GM21381 (cell line): ENCODE measurements around the gene TRIP4.
"Not testable (repeated sequence)": the region's sequence is repeated elsewhere in the genome, so short reads cannot be mapped to it uniquely, and the experiment has no call there.

Source experiments
- ATAC-seq: cut with Tn5 transposase; IDR thresholded peaks from one replicate; pipeline ENCODE4 v1.9.1; 2021; ENCODE audit warnings: mild to moderate bottlenecking, moderate library complexity; ENCODE audit not compliant: unreplicated experiment

Gene TRIP4

DNA sequence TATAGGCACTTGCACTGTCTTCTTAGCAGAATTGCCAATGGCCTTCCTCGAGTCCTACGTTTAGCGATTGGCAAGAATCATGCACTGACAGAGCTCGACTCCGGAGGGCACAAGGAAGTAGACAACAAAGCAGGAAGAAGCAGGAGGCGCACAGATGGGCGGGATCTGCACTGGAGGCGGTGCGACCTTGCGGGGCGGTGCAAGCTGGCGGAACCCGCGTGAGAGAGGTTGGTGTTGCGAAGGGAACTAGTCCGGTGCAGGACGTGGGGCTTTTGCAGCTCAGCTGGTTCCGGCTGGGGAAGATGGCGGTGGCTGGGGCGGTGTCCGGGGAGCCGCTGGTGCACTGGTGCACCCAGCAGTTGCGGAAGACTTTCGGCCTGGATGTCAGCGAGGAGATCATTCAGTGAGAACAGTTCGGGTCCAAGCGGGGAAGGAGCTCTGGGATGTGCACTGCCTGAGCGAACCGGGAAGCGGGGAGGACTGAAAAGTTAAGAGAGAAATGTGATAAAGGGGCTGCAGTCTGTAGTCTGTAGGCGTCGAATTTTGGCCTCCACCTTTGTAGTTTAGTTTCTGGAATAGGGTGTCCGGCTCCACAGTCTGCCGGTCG, at the start of gene TRIP4:
Gene TRIP4, plus strand, starts transcription at position 275 of the 607 bp plus-strand sequence. Its CDS starts 28 bp downstream, at position 303.
- ATAC-seq = peak; percentile 98

DNA sequence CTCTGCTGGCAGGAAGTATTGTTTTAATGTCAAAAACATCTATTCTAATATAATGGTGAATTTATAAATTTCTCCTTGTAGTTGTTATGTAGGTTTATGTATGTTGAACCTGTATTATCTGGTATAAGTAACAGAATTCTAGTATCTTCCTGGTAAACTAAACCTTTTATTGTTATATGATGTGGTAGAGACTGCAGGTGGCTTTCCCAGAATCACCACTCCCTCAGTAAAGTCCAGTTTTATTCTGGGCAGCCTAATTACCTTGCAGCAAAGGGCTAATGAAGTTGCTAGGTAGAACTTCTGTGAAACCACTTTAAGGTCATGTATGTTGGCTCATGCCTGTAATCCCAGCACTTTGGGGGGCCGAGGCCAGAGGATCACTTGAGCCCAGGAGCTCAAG, 47.3 kb upstream of the TRIP4 start:
- no peak for ATAC-seq

DNA sequence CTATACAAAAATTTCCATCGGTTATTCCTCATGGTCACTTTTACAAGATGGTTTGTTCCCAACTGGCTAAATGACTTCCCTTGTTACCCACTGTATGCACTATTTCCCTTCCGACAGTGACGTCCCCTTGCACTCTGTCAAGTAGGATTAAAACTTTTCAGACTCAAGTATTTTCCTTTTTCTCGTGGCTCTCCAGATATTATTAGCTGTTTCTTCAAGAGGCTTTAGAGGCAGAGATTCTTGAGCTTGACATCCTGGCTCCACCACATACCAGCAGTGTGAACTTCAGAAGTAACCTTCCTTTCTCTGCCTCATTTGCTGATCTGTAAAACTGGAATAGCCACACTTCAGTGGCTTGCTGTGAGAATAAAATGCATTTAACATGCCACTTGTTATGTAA, 45.7 kb upstream of the TRIP4 start:
- no peak for ATAC-seq

DNA sequence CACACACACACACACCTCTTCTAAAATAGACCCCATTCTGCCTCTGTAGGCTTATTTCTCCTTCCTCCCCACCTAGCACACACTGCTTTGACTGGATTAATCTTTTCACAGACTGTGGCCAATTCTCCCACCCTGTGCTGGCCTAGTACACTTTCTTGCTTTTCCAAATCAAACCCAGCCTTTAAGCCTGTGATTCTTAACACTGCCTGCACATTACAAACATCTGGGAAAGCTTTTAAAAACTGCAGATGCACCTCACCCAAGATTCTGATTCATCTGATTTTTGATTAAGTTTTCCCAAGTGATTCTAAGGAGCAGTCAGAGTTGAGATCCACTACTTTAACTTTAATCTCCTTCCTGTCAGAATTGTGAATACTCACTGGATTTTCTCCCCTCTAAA, 44.4 kb upstream of the TRIP4 start:
- ATAC-seq = no peak

DNA sequence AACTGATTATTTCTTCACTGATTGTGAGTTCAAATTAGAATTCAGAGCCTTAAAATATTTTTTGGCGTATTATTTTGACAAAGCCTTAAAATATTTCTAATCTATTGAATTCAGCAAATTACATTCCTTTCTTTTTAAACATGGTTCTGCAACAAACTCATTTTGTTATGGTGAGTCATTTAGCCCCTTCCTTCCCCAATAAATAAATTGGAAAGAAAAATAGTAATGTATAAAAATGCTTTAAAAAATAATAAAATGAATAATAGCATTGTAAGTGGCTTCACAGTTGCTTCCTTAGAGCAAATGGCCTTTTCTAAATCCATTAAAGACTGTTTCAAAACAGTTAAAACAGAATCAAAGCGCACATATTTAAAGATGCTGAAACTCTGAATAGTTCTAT, 43.8 kb upstream of the TRIP4 start:
- no peak for ATAC-seq

DNA sequence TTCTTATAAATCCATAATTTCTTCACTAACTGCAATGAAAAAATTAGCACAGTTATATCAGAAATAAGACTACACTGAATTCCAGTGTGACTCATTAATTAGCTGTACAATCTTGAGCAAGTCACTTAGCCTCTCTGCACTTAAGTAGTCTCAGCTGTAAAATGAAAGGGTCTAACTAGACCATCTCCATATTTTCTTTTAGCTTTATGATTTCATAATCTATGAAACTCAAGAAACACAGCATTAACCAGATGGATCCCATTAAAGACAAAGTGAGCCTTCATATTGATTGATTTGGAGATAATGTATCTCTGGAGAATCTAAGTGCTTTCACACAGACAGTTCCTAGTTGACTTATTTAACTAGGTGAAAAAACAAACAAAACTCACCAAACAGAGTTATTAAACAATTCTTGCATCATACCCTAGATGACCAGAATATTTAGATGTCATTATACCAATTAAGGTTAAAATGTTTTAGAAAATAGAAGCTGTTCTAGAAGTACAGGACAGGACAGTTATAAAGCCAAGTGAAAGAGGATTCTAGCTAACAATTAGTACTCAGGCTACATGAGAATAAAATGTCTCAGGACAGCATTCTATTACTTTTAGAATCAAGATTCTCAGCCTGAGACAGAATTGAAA, 42.9 kb upstream of the TRIP4 start:
- ATAC-seq = no peak

DNA sequence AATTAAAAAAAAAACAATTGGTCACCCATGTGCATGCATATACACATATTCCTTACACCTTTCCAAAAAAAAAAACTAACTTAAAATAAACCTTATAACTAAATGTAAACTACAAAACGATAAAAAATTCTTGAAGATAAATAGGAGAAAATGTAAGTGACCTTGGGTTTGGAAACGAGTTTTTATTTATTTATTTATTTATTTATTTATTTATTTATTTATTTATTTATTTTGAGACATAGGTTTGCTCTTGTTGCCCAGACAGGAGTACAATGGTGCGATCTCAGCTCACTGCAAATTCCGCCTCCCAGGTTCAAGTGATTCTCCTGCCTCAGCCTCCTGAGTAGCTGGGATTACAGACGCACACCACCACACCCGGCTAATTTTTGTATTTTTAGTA, 41.4 kb upstream of the TRIP4 start:
- not testable (repeated sequence) for ATAC-seq

DNA sequence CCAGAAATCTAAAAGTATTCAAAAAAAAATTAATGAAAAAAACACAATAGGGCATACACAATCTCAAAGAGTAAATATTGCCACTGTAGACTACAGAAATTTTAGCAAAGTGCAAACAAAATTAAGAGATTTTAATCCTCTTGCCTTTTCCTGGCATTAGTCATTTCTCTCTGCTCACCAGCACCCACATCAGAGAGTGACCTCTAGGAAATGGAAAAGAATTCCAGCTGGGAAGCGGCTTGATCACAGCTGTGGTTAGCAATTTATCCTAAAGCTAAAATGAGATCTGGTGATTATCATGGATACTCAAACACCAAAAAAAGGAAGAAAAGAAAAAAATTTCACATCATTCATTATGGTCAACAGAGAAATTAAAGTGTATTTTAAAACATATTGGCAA, 39.2 kb upstream of the TRIP4 start:
- no peak for ATAC-seq

DNA sequence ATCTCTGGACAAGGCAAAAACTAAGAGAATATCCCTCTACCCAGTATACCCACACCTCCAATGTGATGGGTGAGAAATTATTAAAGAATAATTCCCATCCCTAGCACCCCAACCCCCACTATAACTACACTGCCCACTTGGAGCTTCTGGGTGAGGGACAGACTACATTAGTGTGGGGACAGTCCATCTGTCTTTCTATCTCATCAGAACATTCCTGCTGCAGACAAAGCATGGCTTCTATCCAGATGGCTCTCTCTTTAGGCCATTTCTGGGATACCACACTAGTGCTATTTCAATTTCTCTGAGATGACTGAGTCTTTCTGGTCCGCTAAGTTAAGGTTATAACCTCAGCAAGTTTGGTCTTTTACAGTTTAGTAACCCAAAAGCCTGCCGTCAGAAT, 38.3 kb upstream of the TRIP4 start:
- ATAC-seq = no peak

DNA sequence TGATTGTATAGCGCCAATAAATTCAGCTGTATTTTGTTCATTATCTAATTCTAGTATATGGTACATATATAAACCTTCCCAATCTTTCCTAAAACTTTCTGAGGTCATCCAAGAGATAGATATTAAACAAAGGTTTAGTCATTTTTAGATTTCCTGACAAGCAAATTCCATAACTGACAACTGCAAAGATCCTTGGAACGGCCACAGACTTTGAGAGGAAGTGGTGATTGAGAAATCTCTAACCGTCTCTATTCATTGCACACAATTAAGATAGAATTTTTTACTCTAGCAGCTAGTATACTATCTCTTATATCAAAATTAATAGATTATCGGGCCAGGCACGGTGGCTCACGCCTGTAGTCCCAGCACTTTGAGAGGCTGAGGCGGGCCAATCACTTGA, 36.4 kb upstream of the TRIP4 start:
- no peak for ATAC-seq

DNA sequence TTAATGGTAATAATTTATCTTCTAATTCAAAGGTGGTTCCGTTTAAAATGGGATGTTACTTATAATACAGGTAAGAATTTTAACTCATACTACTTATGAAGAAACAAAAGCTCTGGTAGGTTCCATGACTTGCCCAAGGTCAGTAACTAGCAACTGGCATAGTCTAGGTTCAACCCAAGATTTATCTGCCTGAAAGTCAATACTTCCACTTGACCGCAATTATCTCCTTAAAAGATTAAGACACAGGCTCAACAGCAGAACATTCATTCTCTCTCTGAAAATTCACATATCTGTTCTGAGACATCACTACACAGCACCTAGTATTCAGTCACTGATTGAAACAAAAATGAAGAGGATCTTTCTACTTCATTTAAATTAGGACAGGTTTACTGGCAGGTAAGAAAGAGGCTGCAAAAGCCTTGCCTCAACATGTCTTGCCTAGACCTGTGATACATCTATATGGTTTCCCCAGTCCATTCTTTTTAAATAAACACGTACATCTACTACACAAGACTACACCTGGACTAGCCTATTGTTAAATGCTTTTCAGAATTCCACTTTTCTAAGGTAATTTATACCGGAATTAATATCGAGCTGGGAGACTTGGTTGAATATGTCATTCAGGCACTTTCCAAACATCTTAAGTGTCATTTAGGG, 32.8 kb upstream of the TRIP4 start:
- no peak for ATAC-seq

DNA sequence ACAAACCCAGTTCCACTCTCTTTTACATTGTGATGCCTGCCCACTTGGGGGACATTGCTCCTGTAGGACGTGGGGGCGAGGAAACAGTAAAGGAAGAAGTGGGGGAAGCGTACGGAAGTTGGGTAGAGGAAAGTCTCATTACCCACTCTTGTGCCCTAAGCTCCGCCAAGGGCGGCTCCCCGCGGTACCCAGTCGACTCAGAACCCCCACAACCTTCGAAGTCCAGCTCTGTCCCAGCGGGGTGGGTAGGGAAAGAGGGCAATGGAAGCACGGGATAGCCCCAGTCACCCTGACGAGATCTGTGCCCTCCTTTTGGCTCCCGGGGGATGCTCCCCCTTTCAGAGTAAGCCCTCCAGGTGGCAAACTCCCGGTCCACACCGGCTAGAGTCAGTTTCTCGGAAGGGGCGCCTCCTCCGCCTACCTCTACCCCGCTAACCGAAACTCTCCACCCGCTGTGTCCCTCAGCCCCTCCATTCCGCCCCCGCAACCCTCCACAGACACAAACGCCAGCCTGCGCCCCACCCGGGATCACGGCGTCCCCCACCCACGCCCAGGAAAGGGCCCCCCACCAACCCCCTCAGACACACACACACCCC, 32.2 kb upstream of the TRIP4 start:
- ATAC-seq = peak; percentile 21

DNA sequence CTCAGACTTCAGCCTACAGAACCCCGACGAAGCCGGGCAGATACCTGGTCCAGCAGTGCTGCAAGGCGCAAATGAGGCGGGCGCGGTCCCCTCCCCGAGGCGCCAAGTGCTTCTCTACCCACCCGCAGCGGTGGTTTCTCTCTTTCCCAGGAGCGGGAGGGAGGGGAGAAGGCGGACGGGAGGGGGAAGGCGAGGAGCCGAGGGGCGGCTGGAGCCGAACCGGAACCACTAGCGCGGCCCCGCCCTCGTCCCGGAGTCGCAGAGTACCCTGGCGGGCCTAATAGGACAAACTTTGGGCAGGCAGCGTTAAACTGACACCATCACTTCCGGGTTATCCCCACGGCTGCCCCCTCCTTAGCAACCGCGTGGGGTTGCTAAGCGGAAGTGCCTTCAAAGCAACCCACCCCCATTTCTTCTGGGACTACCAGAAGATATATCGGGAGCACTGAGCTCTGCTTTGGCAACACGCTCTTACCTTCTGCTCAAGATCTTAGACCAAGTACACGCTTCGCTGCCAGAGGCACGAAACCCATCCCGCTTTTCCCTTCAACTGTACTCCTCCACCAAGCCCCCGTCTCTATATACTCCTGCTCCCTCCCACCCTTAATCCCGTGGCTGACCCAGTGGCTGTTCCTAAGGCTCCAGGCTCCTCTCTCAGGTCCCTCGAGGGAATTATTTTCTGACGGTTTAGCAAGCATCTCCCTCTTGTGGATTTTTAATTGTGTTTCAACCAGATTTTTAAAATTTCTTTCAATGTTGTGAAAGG, 31.5 kb upstream of the TRIP4 start, which contains the start of gene CSNK1G1:
Gene CSNK1G1, minus strand, starts transcription at position 230 of the 766 bp plus-strand sequence. CDS start 55,674 bp downstream, outside the sequence.
- ATAC-seq = peak; percentile 97

DNA sequence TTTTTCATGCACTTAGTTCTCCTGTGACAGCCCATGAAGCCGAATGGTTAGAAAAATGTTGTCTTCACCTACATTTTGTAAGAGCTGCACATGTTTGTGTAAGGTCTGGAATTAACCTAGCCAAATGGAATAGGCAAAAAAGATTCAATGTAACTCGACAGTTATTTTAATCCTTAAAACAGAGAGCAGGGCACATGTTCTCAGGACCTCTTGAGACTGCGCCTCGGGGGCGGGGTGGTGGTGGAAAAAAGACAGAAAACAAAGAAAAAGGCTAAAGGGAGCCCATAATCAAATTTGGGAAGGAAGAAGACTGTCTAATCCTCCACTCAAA, 31.0 kb upstream of the TRIP4 start:
- ATAC-seq = no peak

DNA sequence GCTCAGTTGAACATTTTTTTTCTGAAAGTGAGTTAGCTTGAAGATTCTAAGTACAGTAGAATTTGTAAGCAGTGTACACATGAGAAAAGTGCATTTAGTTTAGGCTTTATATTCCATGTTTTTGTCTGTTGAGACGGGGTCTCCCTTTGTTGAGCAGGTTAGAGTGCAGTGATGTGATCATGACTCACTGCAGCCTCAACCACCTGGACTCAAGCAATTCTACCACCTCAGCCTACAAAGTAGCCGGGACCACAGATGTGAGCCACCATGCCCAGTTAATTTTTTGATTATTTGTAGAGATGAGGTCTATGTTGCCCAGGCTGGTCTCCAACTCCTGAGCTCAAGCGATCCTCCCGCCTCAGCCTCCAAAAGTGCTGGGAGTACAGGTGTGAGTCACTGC, 26.4 kb upstream of the TRIP4 start:
- no peak for ATAC-seq

DNA sequence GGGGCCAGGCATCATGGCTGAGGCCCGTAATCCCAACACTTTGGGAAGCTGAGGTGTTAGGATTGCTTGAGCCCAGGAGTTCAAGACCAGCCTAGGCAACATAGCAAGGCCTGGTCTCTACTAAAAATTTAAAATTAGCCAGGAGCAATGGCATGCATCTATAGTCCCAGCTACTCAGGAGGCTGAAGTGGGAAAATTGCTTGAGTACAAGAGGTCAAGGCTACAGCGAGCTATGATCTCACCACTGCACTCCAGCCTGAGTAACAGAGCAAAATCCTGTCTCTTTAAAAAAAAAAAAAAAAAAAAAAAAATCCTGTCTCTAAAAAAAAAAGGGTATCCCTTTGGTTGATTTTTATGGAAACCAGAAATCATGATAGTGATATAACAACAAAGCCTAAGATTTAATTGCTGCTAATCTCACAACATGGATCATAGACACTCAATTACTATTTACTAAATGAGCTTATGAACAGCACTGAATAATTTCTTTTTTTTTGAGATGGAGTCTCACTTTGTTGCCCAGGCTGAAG, 18.5 kb upstream of the TRIP4 start:
- no peak for ATAC-seq

DNA sequence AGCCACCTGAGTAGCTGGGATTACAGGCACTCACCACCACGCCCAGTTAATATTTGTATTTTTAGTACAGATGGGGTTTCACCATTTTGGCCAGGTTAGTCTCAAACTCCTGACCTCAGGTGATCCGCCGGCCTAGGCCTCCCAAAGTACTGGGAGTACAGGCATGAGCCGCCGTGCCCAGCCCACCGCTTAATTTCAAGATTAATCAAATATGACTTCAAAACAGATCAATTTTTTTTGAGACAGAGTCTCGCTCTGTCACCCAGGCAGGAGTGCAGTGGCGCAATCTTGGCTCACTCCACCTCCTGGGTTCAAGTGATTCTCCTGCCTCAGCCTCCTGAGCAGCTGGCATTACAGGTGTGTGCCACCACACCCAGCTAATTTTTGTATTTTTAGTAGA, 16.3 kb upstream of the TRIP4 start:
- ATAC-seq = not testable (repeated sequence)

DNA sequence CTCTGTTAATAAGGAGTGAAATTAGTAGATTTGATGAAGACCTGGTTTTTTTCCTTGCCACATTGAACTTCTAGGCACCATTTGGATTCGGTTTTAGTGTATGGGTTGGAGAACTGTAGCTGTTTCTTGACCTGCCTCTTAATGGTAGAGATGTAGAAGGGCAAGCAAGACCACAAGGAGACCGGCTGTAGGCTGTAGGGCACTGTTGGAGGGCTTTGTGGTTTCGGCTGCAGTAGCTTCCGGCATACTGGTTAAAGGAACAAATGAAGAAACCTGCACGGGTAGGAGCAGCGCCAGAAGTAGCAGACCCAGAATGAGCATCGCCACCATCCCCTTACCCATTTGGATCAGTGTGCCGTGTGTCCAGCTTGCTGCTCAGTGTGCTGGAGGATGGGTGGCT, 14.3 kb upstream of the TRIP4 start:
- ATAC-seq = no peak

DNA sequence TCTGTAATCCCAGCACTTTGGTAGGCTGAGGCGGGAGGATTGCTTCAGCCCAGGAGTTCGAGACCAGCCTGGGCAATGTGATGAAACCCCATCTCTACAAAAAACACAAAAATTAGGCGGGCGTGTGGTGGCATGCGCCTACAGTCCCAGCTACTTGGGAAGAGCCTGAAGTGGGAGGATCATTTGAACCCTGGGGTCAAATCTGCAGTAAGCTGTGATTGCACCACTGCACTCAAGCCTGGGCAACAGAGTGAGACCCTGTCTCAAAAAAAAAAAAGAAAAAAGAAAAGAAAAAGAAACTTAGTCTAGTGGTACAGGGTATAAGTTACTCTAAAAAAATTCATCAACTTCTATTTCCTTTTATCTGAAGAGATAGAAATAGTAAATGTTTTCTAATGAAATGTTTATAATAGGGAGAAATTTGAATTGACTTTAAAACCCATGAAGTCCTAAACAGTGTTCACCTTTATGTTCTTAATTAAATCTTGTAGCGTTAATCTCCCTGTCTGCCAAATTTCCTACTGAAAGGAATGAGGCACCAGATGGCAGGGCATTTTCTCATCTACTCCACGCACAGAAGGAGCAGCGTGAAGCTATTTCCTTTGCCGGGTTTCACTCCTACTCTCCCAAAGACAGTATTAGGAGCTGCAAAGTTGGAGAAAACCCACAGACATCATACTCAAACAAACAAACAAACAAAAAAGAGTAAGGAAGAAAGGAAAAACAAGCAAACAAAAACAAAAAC, 8.2 kb upstream of the TRIP4 start:
- no peak for ATAC-seq

DNA sequence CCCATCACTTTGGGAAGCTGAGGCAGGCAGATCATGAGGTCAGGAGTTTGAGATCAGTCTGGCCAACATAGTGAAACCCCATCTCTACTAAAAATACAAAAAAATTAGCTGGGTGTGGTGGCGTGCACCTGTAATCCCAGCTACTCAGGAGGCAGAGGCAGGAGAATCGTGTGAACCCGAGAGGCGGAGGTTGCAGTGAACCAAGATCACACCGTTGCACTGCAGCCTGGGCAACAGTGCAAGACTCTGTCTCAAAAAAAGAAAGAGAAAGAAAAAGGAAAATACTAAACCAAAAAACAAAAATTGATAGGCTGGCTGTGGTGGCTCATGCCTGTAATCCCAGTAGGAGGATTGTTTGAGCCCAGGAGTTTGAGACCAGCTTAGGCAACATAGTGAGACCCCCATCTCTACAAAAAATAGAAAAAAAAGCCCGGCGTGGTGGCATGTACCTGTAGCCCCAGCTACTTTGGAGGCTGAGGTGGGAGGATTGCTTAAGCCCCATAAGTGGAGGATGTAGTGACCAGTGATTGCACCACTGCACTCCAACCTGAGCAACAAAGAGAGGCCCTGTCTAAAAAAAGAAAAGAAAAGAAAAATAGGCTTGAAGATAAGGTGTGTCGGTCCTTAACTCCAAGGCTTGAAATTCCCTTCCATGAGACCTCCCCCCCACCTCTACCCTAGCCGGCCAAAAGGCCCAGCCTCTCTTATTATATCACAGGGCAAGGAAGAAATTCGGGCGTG, 7.3 kb upstream of the TRIP4 start:
- not testable (repeated sequence) for ATAC-seq
